IPS-18c (cell line): ENCODE results near the gene C9orf72.
"Not testable (repeated sequence)": the region's sequence is repeated elsewhere in the genome, so short reads cannot be mapped to it uniquely, and the experiment has no call there.

Experiments used
- H3K4me3 ChIP-seq: 2 replicates; pipeline ENCODE4 v1.7.0; 2013; ENCODE audit warnings: low read depth, mild to moderate bottlenecking, low read length, moderate library complexity; ENCODE audit not compliant: insufficient read depth
- H3K9me3 ChIP-seq: one replicate; pipeline ENCODE4 v1.6.1; 2013; ENCODE audit warnings: mild to moderate bottlenecking, low read length, moderate library complexity; ENCODE audit not compliant: control insufficient read depth, insufficient read depth

C9orf72 gene

DNA sequence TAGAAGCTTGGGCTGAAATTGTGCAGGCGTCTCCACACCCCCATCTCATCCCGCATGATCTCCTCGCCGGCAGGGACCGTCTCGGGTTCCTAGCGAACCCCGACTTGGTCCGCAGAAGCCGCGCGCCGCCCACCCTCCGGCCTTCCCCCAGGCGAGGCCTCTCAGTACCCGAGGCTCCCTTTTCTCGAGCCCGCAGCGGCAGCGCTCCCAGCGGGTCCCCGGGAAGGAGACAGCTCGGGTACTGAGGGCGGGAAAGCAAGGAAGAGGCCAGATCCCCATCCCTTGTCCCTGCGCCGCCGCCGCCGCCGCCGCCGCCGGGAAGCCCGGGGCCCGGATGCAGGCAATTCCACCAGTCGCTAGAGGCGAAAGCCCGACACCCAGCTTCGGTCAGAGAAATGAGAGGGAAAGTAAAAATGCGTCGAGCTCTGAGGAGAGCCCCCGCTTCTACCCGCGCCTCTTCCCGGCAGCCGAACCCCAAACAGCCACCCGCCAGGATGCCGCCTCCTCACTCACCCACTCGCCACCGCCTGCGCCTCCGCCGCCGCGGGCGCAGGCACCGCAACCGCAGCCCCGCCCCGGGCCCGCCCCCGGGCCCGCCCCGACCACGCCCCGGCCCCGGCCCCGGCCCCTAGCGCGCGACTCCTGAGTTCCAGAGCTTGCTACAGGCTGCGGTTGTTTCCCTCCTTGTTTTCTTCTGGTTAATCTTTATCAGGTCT lies at the start of gene C9orf72:
Gene C9orf72, minus strand, starts transcription at position 564 of the 716 bp plus-strand sequence. CDS start 6,361 bp downstream, outside the sequence.
- Histone ChIP-seq H3K9me3 (no peaks in the 10 kb centered on the region), H3K4me3 (peak within 1 kb of the TSS; percentile 79)

GRCh38 chr9:27622693-27623340 lies 49.5 kb upstream of the C9orf72 start:
- H3K9me3 ChIP-seq: no peaks in the 10 kb centered on the region

DNA sequence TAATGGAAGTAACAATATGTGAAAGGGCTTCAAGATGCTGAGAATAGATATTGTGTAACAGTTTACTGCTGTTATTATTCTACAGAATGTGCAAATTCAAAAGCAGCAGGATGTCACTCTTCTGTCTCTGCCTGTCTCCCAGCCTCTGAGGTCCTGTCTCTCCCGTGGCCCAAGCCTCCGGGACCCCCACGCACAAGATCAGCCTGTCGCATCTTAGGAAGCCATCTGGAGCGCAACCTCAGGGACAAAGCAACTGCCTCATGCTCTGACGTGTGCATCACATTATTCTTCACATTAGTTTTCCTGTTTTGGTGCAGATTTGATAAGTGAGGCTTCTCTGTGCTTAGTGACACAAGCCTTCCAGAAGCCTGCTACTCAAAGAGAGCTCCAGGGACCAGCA lies 46.5 kb upstream of the C9orf72 start:
- Histone ChIP-seq H3K9me3 (no peaks in the 10 kb centered on the region), H3K4me3 (no peak overlapping the region)

More at GRCh38 chr9:27622693-27623340, 49.5 kb upstream of the C9orf72 start:
- no peak overlapping the region for H3K4me3 ChIP-seq

GRCh38 chr9:27618066-27618465 lies 44.8 kb upstream of the C9orf72 start:
- Histone ChIP-seq H3K9me3 (no peaks in the 10 kb centered on the region), H3K4me3 (no peak overlapping the region)

GRCh38 chr9:27614551-27614950 lies 41.3 kb upstream of the C9orf72 start:
- H3K9me3 ChIP-seq: no peaks in the 10 kb centered on the region
- H3K4me3 ChIP-seq: no peak overlapping the region

DNA sequence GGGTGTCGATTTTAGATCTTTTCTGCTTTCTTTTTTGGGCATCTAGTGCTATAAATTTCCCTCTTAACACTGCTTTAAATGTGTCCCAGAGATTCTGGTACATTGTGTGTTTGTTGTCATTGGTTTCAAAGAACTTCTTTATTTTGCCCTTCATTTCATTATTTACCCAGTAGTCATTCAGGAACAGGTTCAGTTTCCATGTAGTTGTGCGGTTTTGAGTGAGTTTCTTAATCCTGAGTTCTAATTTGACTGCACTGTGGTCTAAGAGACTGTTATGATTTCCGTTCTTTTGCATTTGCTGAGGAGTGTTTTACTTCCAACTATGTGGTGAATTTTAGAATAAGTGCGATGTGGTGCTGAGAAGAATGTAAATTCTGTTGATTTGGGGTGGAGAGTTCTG lies 38.8 kb upstream of the C9orf72 start:
- H3K4me3 ChIP-seq, H3K9me3 ChIP-seq: not testable (repeated sequence)

GRCh38 chr9:27610622-27611021 lies 37.3 kb upstream of the C9orf72 start:
- no peaks in the 10 kb centered on the region for H3K9me3 ChIP-seq
- no peak overlapping the region for H3K4me3 ChIP-seq

GRCh38 chr9:27602954-27603353 lies 29.7 kb upstream of the C9orf72 start:
- no peaks in the 10 kb centered on the region for H3K9me3 ChIP-seq
- no peak overlapping the region for H3K4me3 ChIP-seq

DNA sequence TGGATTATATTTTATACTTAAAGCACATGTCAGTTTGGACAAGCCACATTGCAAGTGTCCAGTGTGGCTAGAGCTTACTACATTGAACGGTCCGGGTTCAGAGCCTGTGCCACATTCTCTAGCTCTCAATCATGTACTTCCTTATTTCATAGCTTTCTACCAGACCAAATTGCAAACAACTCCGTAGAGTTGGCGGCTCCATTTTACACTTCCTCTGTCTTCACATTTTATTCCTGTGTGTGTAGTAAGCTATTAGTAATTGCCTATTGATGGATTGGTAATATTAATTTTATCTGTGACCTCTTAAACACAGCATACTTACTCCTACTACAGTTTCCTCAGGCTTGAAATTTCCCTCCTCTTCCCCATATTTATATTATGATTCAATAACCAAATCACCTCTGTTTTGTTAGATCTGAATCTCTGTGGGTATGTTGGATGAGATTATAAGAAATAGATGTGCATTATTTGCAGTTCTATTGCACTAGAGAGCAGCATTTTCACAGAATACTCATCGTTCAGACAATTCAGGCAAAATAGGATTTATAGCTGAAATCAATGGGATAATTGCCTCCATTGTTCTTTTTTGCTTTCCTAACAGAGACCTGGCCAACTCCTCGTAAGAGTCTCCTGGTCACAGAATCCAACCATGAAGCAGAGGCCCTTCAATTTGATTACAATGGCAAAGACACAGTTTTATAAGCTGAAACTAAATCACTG lies 29.0 kb upstream of the C9orf72 start:
- Histone ChIP-seq H3K4me3 (no peak overlapping the region), H3K9me3 (no peaks in the 10 kb centered on the region)

DNA sequence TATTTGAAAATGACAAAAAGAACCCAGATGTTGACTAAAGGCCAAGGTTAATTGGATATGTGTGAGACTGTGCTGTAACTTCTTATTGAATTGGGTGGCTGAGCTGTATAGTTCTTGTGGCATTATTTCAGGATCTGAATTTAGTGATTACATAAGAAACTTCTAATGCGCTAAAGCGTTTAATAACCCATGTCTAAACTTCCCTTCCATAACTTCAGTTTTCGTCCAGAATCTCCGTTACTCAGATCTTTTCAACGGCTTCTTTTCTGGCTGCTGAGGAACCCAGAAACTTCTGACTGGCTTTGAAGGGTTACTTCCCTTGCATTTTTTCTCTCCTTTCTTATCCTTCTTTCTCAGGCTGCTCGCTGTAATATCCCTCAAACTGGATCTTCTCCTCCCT lies 28.1 kb upstream of the C9orf72 start:
- Histone ChIP-seq H3K9me3 (no peaks in the 10 kb centered on the region), H3K4me3 (no peak overlapping the region)

- Histone ChIP-seq H3K9me3 (no peaks in the 10 kb centered on the region), H3K4me3 (no peak overlapping the region)
Measured at GRCh38 chr9:27600256-27600655, 27.0 kb upstream of the C9orf72 start.

DNA sequence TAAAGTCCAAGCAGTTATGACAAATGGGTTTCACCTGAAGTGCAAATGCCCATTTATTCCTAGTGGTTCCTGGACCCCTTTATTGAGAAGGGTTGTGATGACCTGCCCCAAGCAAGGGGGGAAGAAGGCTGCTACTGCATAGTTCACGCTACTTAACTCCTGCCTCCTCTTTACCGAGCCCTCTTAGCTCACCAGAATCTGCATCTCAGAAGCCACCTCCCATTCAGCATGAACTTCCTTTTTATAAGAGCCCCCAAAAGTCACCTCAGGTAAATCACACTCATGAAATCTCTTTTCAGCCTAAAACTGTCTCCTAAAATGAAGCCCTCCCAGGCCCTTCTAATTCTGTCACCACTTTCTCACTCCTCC lies 26.6 kb upstream of the C9orf72 start:
- no peaks in the 10 kb centered on the region for H3K9me3 ChIP-seq
- H3K4me3 ChIP-seq: no peak overlapping the region

DNA sequence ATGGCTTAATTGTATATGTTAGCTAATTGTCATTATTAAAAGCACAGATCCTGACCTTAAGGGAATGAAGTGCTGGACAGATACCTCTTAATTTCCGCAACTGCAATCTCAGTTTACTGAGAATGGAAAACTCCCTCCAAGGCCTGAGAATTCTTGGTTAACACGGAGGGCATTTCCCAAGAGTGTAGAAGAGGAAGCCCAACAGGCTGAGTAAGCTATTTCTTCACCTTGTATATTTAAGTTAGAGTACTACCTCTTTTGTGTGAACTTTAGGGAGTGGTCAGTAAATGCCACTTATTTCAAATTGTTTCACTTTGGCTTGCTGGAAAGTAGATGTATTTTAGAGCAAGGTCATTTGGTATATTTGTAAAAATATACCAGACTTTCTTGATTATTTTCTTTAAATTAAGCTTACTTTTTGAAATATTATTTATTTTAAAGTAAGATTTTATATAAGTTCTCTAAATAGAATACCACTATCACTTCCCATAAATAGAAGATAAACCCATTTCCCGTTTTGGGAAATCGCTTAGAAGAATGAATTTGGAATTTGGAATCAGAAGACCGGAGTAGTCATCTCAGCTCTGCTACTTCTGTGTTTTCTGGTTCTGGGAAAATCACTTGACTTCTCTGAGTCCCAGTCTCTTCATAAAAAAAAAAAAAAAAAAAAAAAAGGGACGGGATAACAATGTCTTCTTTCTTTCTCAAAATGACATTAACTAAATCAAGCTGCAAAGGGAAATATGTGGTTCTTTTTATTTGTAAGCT lies 26.0 kb upstream of the C9orf72 start:
- H3K9me3 ChIP-seq: no peaks in the 10 kb centered on the region
- H3K4me3 ChIP-seq: no peak overlapping the region

GRCh38 chr9:27595733-27596132 lies 22.5 kb upstream of the C9orf72 start:
- no peaks in the 10 kb centered on the region for H3K9me3 ChIP-seq
- H3K4me3 ChIP-seq: no peak overlapping the region

GRCh38 chr9:27591672-27592071 lies 18.4 kb upstream of the C9orf72 start:
- Histone ChIP-seq H3K9me3 (no peaks in the 10 kb centered on the region), H3K4me3 (no peak overlapping the region)

GRCh38 chr9:27591093-27591492 lies 17.8 kb upstream of the C9orf72 start:
- H3K9me3 ChIP-seq: no peaks in the 10 kb centered on the region
- H3K4me3 ChIP-seq: no peak overlapping the region

DNA sequence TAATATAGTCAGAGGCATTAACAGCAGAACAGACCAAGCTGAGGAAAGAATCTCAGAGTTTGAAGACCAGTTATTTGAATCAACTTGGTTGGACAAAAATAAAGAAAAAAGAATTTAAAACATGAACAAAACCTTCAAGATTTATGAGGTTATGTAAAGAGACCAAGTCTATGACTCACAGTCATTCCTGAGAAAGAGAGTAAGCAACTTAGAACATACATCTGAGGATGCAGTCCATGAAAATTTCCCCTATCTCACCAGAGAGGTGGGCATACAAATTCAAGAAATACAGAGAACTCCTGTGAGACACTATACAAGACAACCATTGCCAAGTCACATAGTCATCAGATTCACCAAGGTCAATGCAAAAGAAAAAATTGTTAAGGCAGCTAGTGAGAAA lies 17.4 kb upstream of the C9orf72 start:
- Histone ChIP-seq H3K9me3 (no peaks in the 10 kb centered on the region), H3K4me3 (no peak overlapping the region)
